NCI-H2107 treated with DMSO at 0.1 percent for 48 hours (cell line): Measurements from ENCODE around the gene GSTP1.
A peak's percentile ranks its signal among the peaks of the same experiment; 100 is the strongest.

Experiments
- DNase-seq: peaks from one replicate; lab custom pipeline; 2025; ENCODE audit not compliant: unreplicated experiment; lab: John Stamatoyannopoulos, UW

GSTP1 gene

GRCh38 chr11:67629386-67630227 is 46.0 kb downstream of the GSTP1 start, which contains the start of gene NUDT8:
NUDT8 (minus strand) TSS chr11:67629937; CDS start chr11:67629911, 26 bp downstream.
- no peak for DNase-seq

GRCh38 chr11:67630228-67630942 is 46.8 kb downstream of the GSTP1 start:
- DNase-seq = peak; percentile 74

- no peak for DNase-seq
Measured at GRCh38 chr11:67630943-67631331, 47.3 kb downstream of the GSTP1 start.

- no peak for DNase-seq
Measured at GRCh38 chr11:67631411-67631810, 47.8 kb downstream of the GSTP1 start.

GRCh38 chr11:67631853-67632174 is 48.2 kb downstream of the GSTP1 start:
- DNase-seq = no peak

GRCh38 chr11:67632175-67632981 is 48.8 kb downstream of the GSTP1 start:
- no peak for DNase-seq

- no peak for DNase-seq
Measured at GRCh38 chr11:67632982-67633755, 49.6 kb downstream of the GSTP1 start.

- no peak for DNase-seq
Measured at GRCh38 chr11:67633758-67634365, 50.2 kb downstream of the GSTP1 start.

GRCh38 chr11:67634366-67635230 is 51.0 kb downstream of the GSTP1 start:
- DNase-seq = no peak

GRCh38 chr11:67635231-67635521 is 51.6 kb downstream of the GSTP1 start:
- no peak for DNase-seq
